NCI-H2196 treated with DMSO at 0.1 percent for 48 hours (cell line): ENCODE results near the gene TEX22.

Source experiments
- DNase-seq: peaks from one replicate; lab custom pipeline; 2025; ENCODE audit not compliant: unreplicated experiment; lab: John Stamatoyannopoulos, UW

TEX22 gene

GRCh38 chr14:105366386-105367074 is 31.8 kb upstream of the TEX22 start:
- no peak for DNase-seq

GRCh38 chr14:105367116-105368031 is 31.0 kb upstream of the TEX22 start:
- no peak for DNase-seq

- DNase-seq = no peak
These were observed 30.3 kb upstream of the TEX22 start for GRCh38 chr14:105368032-105368417.

- DNase-seq = no peak
These were observed 29.9 kb upstream of the TEX22 start for GRCh38 chr14:105368426-105368825.

GRCh38 chr14:105368910-105369652 is 29.3 kb upstream of the TEX22 start:
- DNase-seq = no peak

- no peak for DNase-seq
These were observed 28.7 kb upstream of the TEX22 start for GRCh38 chr14:105369653-105370040.

GRCh38 chr14:105374389-105374788 is 23.9 kb upstream of the TEX22 start:
- DNase-seq = no peak

GRCh38 chr14:105375635-105376057 is 22.7 kb upstream of the TEX22 start:
- no peak for DNase-seq

GRCh38 chr14:105376521-105377440 is 21.6 kb upstream of the TEX22 start:
- no peak for DNase-seq

GRCh38 chr14:105377555-105378182 is 20.7 kb upstream of the TEX22 start:
- no peak for DNase-seq

- no peak for DNase-seq
These were observed 20.1 kb upstream of the TEX22 start for GRCh38 chr14:105378199-105378598.

GRCh38 chr14:105378873-105379685 is 19.3 kb upstream of the TEX22 start:
- no peak for DNase-seq

- DNase-seq = no peak
These were observed 18.4 kb upstream of the TEX22 start for GRCh38 chr14:105379946-105380345.

GRCh38 chr14:105380756-105381155 is 17.6 kb upstream of the TEX22 start:
- no peak for DNase-seq

GRCh38 chr14:105381446-105382342 is 16.6 kb upstream of the TEX22 start:
- no peak for DNase-seq

GRCh38 chr14:105382343-105383082 is 15.8 kb upstream of the TEX22 start:
- DNase-seq = no peak

GRCh38 chr14:105383083-105383730 is 15.1 kb upstream of the TEX22 start:
- no peak for DNase-seq
